Activated CD4-positive, alpha-beta T cell treated with anti-CD3 and anti-CD28 coated beads, Interleukin-2, amount 10 ng/mL, durations not matched to agents 24 days and 14 days (primary cell): ENCODE data around the gene TEX11. TPM values are rescaled to one million over a fixed set of nuclear protein-coding genes. Genes with fewer than 3 reads are reported as not detected.
A peak's percentile ranks its signal among the peaks of the same experiment; 100 is the strongest.
"Not testable (repeated sequence)": the region's sequence is repeated elsewhere in the genome, so short reads cannot be mapped to it uniquely, and the experiment has no call there.

Experiments
- DNase-seq: peaks from one replicate; pipeline ENCODE4 v3.0.0; 2022
- H3K27ac Mint-ChIP-seq: one replicate; pipeline ENCODE4 v1.8.0; 2022; ENCODE audit warnings: mild to moderate bottlenecking, mixed read lengths
- H3K27me3 Mint-ChIP-seq: one replicate; pipeline ENCODE4 v1.8.0; 2022; ENCODE audit warnings: mixed read lengths
- H3K36me3 Mint-ChIP-seq: one replicate; pipeline ENCODE4 v1.8.0; 2022; ENCODE audit warnings: low read depth, mild to moderate bottlenecking, mixed read lengths
- H3K4me1 Mint-ChIP-seq: one replicate; pipeline ENCODE4 v1.8.0; 2021; ENCODE audit warnings: mixed read lengths
- H3K4me3 Mint-ChIP-seq: one replicate; pipeline ENCODE4 v1.8.0; 2022; ENCODE audit warnings: mild to moderate bottlenecking, moderate library complexity, mixed read lengths
- H3K9me3 Mint-ChIP-seq: one replicate; pipeline ENCODE4 v1.8.0; 2021; ENCODE audit warnings: mixed read lengths
- intact Hi-C: fragments of 100-400 bp; cut with micrococcal nuclease; formaldehyde crosslinking; loops from one replicate; pipeline ENCODE4 v1.15.1; 2023
- total RNA-seq: library from RNA; stranded (reverse); gene quantifications from 2 replicates; pipeline ENCODE4 v1.2.3, GENCODE V29; 2022

Gene TEX11
- total RNA-seq, 1 donor from 2014 or later = not detected

GRCh38 chrX:70618467-70618866, 290.0 kb downstream of the TEX11 start:
- H3K36me3 Mint-ChIP-seq = no peaks in the 10 kb centered on the region
- H3K9me3 Mint-ChIP-seq = no peaks in the 10 kb centered on the region
- DNase-seq = no peak
- H3K27me3 Mint-ChIP-seq = peaks cover 6% of the 10 kb centered on the region
- H3K27ac Mint-ChIP-seq = no peak overlapping the region
- no peaks in the 10 kb centered on the region for H3K4me1 Mint-ChIP-seq
- H3K4me3 Mint-ChIP-seq = no peak overlapping the region
- intact Hi-C loops = no loop called here

GRCh38 chrX:70613295-70613694, 295.2 kb downstream of the TEX11 start:
- Mint-ChIP-seq H3K36me3 (peaks cover 2% of the 10 kb centered on the region), H3K27ac (no peak overlapping the region), H3K4me1 (peaks cover 13% of the 10 kb centered on the region), H3K27me3 (peaks cover 8% of the 10 kb centered on the region), H3K4me3 (no peak overlapping the region), H3K9me3 (no peaks in the 10 kb centered on the region)
- intact Hi-C loops = no loop called here
- DNase-seq = no peak

GRCh38 chrX:70605352-70605751, 303.2 kb downstream of the TEX11 start:
- H3K27me3 Mint-ChIP-seq = peaks cover 6% of the 10 kb centered on the region
- H3K27ac Mint-ChIP-seq = no peak overlapping the region
- no peak for DNase-seq
- intact Hi-C loops = no loop called here
- no peak overlapping the region for H3K4me3 Mint-ChIP-seq
- H3K9me3 Mint-ChIP-seq = no peaks in the 10 kb centered on the region
- peaks cover 6% of the 10 kb centered on the region for H3K4me1 Mint-ChIP-seq
- peaks cover 2% of the 10 kb centered on the region for H3K36me3 Mint-ChIP-seq

GRCh38 chrX:70592091-70592490, 316.4 kb downstream of the TEX11 start:
- Mint-ChIP-seq H3K9me3 (peaks cover 13% of the 10 kb centered on the region), H3K36me3 (peaks cover 8% of the 10 kb centered on the region), H3K27me3 (no peaks in the 10 kb centered on the region), H3K4me1 (peaks cover 13% of the 10 kb centered on the region), H3K27ac (peak overlapping the region; percentile 85), H3K4me3 (no peak overlapping the region)
- intact Hi-C loops = loop anchor here (1.0 to 10.0 kb wide), 4 partner anchors 65 to 136 kb away; no protein-coding TSS in a partner anchor
- peak; percentile 73 for DNase-seq

DNA sequence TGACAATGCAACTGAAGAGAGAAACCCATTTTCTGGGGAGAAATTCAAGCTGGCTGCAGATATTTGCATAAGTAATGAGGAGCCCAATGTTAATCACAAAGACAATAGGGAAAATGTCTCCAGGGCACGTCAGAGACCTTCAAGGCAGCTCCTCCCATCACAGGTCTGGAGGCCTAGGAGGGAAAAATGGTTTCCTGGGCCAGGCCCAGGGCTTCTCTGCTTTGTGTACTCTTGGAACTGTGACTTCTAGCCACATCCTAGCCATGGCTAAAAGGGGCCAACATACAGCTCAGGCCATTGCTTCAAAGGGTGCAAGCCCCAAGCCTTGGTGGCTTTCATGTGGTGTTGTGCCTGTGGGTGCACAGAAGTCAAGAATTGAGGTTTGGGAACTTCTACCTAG, 321.4 kb downstream of the TEX11 start:
- H3K9me3 Mint-ChIP-seq, H3K27me3 Mint-ChIP-seq, intact Hi-C loops, H3K27ac Mint-ChIP-seq, H3K36me3 Mint-ChIP-seq, H3K4me1 Mint-ChIP-seq, H3K4me3 Mint-ChIP-seq, DNase-seq: not testable (repeated sequence)

- no peaks in the 10 kb centered on the region for H3K36me3 Mint-ChIP-seq
- no peak for DNase-seq
- no peak overlapping the region for H3K4me3 Mint-ChIP-seq
- peaks cover 2% of the 10 kb centered on the region for H3K27me3 Mint-ChIP-seq
- intact Hi-C loops = no loop called here
- H3K4me1 Mint-ChIP-seq = no peaks in the 10 kb centered on the region
- H3K27ac Mint-ChIP-seq = no peak overlapping the region
- H3K9me3 Mint-ChIP-seq = no peaks in the 10 kb centered on the region
Observed at GRCh38 chrX:70577442-70577841, 331.1 kb downstream of the TEX11 start.

DNA sequence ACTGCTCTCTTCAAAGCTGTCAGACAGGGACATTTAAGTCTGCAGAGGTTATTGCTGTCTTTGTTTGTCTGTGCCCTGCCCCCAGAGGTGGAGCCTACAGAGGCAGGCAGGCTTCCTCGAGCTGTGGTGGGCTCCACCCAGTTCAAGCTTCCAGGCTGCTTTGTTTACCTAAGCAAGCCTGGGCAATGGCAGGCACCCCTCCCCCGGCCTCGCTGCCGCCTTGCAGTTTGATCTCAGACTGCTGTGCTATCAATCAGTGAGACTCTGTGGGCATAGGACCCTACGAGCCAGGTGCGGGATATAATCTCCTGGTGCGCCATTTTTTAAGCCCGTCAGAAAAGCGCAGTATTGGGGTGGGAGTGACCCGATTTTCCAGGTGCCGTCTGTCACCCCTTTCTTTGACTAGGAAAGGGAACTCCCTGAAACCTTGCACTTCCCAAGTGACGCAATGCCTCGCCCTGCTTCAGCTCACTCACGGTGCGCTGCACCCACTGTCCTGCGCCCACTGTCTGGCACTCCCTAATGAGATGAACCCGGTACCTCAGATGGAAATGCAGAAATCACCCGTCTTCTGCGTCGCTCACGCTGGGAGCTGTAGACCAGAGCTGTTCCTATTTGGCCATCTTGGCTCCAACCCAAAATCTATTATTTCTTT, 338.5 kb downstream of the TEX11 start:
- H3K9me3 Mint-ChIP-seq, intact Hi-C loops, H3K27ac Mint-ChIP-seq, H3K36me3 Mint-ChIP-seq, H3K4me3 Mint-ChIP-seq, DNase-seq, H3K27me3 Mint-ChIP-seq, H3K4me1 Mint-ChIP-seq: not testable (repeated sequence)

GRCh38 chrX:70554948-70555347, 353.6 kb downstream of the TEX11 start:
- H3K4me1 Mint-ChIP-seq = peaks cover 6% of the 10 kb centered on the region
- no peak overlapping the region for H3K27ac Mint-ChIP-seq
- peaks cover 4% of the 10 kb centered on the region for H3K27me3 Mint-ChIP-seq
- no peak overlapping the region for H3K4me3 Mint-ChIP-seq
- intact Hi-C loops = loop anchor here (5.0 kb wide), 1 partner anchor 103 kb away; no protein-coding TSS in a partner anchor
- H3K9me3 Mint-ChIP-seq = no peaks in the 10 kb centered on the region
- DNase-seq = no peak
- no peaks in the 10 kb centered on the region for H3K36me3 Mint-ChIP-seq

- H3K4me3 Mint-ChIP-seq = no peak overlapping the region
- peaks cover 4% of the 10 kb centered on the region for H3K27me3 Mint-ChIP-seq
- no peaks in the 10 kb centered on the region for H3K36me3 Mint-ChIP-seq
- no peaks in the 10 kb centered on the region for H3K9me3 Mint-ChIP-seq
- H3K27ac Mint-ChIP-seq = no peak overlapping the region
- no peak for DNase-seq
- peaks cover 6% of the 10 kb centered on the region for H3K4me1 Mint-ChIP-seq
- intact Hi-C loops = loop anchor here (5.0 kb wide), 1 partner anchor 102 kb away; no protein-coding TSS in a partner anchor
Observed at GRCh38 chrX:70554523-70554922, 354.0 kb downstream of the TEX11 start.

GRCh38 chrX:70554081-70554480, 354.4 kb downstream of the TEX11 start:
- no peaks in the 10 kb centered on the region for H3K9me3 Mint-ChIP-seq
- peaks cover 4% of the 10 kb centered on the region for H3K27me3 Mint-ChIP-seq
- intact Hi-C loops = loop anchor here (5.0 kb wide), 1 partner anchor 102 kb away; no protein-coding TSS in a partner anchor
- DNase-seq = no peak
- peaks cover 6% of the 10 kb centered on the region for H3K4me1 Mint-ChIP-seq
- no peak overlapping the region for H3K4me3 Mint-ChIP-seq
- H3K27ac Mint-ChIP-seq = no peak overlapping the region
- H3K36me3 Mint-ChIP-seq = no peaks in the 10 kb centered on the region

DNA sequence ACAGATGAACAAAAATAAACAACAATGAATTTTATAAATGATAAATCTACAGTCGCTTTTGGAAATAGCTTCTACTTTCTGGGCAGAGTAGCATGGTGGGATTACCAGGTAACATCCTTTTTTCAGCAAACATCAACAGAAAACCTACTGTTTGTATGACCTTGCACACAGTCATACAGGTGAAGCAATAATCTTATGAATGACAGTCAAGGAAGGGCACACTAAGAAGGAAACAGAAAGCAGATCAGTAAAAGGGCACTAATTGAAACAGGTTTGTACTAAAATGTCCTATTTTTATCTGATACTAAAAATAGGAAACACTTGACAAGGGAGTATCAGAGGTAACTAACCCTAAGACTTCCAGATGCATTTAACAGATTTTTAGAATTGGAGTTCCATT, 355.0 kb downstream of the TEX11 start:
- DNase-seq = no peak
- no peaks in the 10 kb centered on the region for H3K36me3 Mint-ChIP-seq
- H3K9me3 Mint-ChIP-seq = no peaks in the 10 kb centered on the region
- intact Hi-C loops = loop anchor here (5.0 kb wide), 1 partner anchor 101 kb away; no protein-coding TSS in a partner anchor
- no peak overlapping the region for H3K4me3 Mint-ChIP-seq
- no peak overlapping the region for H3K27ac Mint-ChIP-seq
- peaks cover 6% of the 10 kb centered on the region for H3K4me1 Mint-ChIP-seq
- H3K27me3 Mint-ChIP-seq = peaks cover 4% of the 10 kb centered on the region

DNA sequence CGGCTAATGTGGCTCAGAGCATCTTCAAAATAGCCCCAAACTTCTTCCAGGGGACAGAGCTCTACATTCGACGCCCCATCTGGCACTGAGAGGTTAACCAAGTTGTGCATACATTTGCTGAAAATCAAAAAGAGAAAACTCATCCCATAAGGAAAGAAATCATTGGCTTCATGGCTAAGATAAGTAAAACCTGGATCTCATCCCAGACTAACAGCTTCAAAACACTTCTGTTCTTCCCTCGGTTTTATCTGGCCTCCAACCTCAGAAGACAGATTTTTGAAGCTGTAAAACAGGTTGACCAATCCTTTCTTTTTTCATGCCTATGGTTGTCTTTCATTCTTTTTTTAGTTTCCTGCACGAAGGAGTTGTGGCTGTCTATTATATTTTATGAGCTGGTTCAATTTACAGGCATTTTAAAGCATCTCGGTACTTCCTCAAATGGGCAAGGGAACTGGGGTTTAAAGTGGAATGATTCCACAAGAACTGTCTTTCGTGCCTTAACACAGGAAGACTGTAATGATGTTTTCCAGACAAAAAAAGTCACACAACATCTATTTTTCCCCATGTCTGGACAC, 356.3 kb downstream of the TEX11 start:
- H3K4me3 Mint-ChIP-seq = no peak overlapping the region
- peaks cover 4% of the 10 kb centered on the region for H3K27me3 Mint-ChIP-seq
- no peak for DNase-seq
- H3K36me3 Mint-ChIP-seq = no peaks in the 10 kb centered on the region
- no peak overlapping the region for H3K27ac Mint-ChIP-seq
- no peaks in the 10 kb centered on the region for H3K9me3 Mint-ChIP-seq
- intact Hi-C loops = loop anchor here (5.0 kb wide), 1 partner anchor 100 kb away; no protein-coding TSS in a partner anchor
- H3K4me1 Mint-ChIP-seq = peaks cover 6% of the 10 kb centered on the region

DNA sequence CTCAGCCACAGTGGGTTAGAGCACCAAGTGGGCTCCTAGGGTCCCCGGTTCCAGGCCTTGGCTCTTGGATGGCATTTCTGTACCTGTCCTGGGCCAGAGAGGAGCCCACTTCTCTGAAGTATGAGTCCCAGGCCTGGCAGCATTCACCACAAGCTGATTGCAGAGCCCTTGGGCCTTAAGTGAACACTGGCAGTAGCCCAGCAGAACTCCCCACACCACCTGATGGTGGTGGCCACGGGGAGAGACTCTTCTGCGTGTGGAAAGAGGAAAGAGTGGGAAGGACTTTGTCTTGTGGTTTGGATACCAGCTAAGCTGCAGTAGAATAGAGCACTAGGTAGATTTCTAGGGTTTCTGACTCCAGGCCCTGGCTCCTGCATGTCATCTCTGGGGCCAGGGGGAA, 359.1 kb downstream of the TEX11 start:
- Mint-ChIP-seq H3K4me3 (no peak overlapping the region), H3K27ac (no peak overlapping the region), H3K36me3 (no peaks in the 10 kb centered on the region), H3K27me3 (peaks cover 2% of the 10 kb centered on the region), H3K9me3 (peaks cover 3% of the 10 kb centered on the region), H3K4me1 (peaks cover 6% of the 10 kb centered on the region)
- intact Hi-C loops = no loop called here
- DNase-seq = no peak

GRCh38 chrX:70535198-70535597, 373.3 kb downstream of the TEX11 start:
- Mint-ChIP-seq H3K27me3 (peaks cover 15% of the 10 kb centered on the region), H3K36me3 (no peaks in the 10 kb centered on the region), H3K4me3 (no peak overlapping the region), H3K9me3 (peaks cover 6% of the 10 kb centered on the region), H3K27ac (no peak overlapping the region), H3K4me1 (no peaks in the 10 kb centered on the region)
- intact Hi-C loops = no loop called here
- DNase-seq = no peak
